Measurements from ENCODE around the gene TNS1. TPM values are rescaled to one million over a fixed set of nuclear protein-coding genes. Genes with fewer than 3 reads are reported as not detected.

Gene TNS1
- total and polyA plus RNA-seq, 2 experiments from 2014 or later = 16.2 to 27.6 TPM

- Histone ChIP-seq H2AFZ (no peak overlapping the region), H3K27me3 (no peaks in the 10 kb centered on the region), H3K4me2 (no peak overlapping the region), H3K79me2 (no peaks in the 10 kb centered on the region), H4K20me1 (ENCODE audit: insufficient read depth, poor library complexity, severe bottlenecking) (no peaks in the 10 kb centered on the region), H3K36me3 (replicated peaks; ENCODE audit: insufficient read depth, low read depth) (no peaks in the 10 kb centered on the region), H3K9me2 (replicated peaks; ENCODE audit: insufficient read depth) (no peaks in the 10 kb centered on the region), H3K27ac (no peak overlapping the region), H3K4me1 (ENCODE audit: insufficient read depth) (no peaks in the 10 kb centered on the region), H3K9me3 (ENCODE audit: low read depth) (no peaks in the 10 kb centered on the region), H3K4me3 (no peak overlapping the region)
- TF ChIP-seq EZH2 (IDR thresholded peaks at IDR 0.05; ENCODE audit: borderline replicate concordance) = no peak
- no peak for TF ChIP-seq EZH2phosphoT487 (IDR thresholded peaks at IDR 0.05; ENCODE audit: low read depth, severe bottlenecking, unreplicated experiment)
- TF ChIP-seq CTCF (IDR thresholded peaks at IDR 0.05; ENCODE audit: poor library complexity) = no peak
- WGBS (ENCODE audit: low lambda C conversion rate, missing lambda C conversion rate) = 85% methylated on average over 8 of the region's 8 CpGs
- no peak for DNase-seq (ENCODE audit: low spot score)
Observed at GRCh38 chr2:217797661-217798069, 205.1 kb downstream of the TNS1 start.

GRCh38 chr2:217797165-217797564 is 205.6 kb downstream of the TNS1 start:
- TF ChIP-seq CTCF (IDR thresholded peaks at IDR 0.05; ENCODE audit: poor library complexity) (no peak), EZH2phosphoT487 (IDR thresholded peaks at IDR 0.05; ENCODE audit: low read depth, severe bottlenecking, unreplicated experiment) (no peak)
- no peak overlapping the region for H3K4me3 ChIP-seq
- 59% methylated on average over 3 of the region's 3 CpGs for WGBS (ENCODE audit: low lambda C conversion rate, missing lambda C conversion rate)

GRCh38 chr2:217795706-217796465 is 206.9 kb downstream of the TNS1 start:
- H3K27ac ChIP-seq = no peak overlapping the region
- H2AFZ ChIP-seq = no peak overlapping the region
- 75% methylated on average over 11 of the region's 11 CpGs for WGBS (ENCODE audit: low lambda C conversion rate, missing lambda C conversion rate)
- no peaks in the 10 kb centered on the region for H3K27me3 ChIP-seq
- TF ChIP-seq EZH2phosphoT487 (IDR thresholded peaks at IDR 0.05; ENCODE audit: low read depth, severe bottlenecking, unreplicated experiment) = no peak
- TF ChIP-seq EZH2 (IDR thresholded peaks at IDR 0.05; ENCODE audit: borderline replicate concordance) = no peak
- TF ChIP-seq CTCF (IDR thresholded peaks at IDR 0.05; ENCODE audit: poor library complexity) = no peak
- H3K36me3 ChIP-seq (replicated peaks; ENCODE audit: insufficient read depth, low read depth) = no peaks in the 10 kb centered on the region
- no peak for DNase-seq (ENCODE audit: low spot score)
- H3K79me2 ChIP-seq = no peaks in the 10 kb centered on the region
- no peaks in the 10 kb centered on the region for H3K4me1 ChIP-seq (ENCODE audit: insufficient read depth)
- no peaks in the 10 kb centered on the region for H4K20me1 ChIP-seq (ENCODE audit: insufficient read depth, poor library complexity, severe bottlenecking)
- no peak overlapping the region for H3K4me2 ChIP-seq
- H3K4me3 ChIP-seq = no peak overlapping the region
- no peaks in the 10 kb centered on the region for H3K9me2 ChIP-seq (replicated peaks; ENCODE audit: insufficient read depth)
- H3K9me3 ChIP-seq (ENCODE audit: low read depth) = no peaks in the 10 kb centered on the region

More at GRCh38 chr2:217797165-217797564, 205.6 kb downstream of the TNS1 start:
- Histone ChIP-seq H3K27me3 (no peaks in the 10 kb centered on the region), H3K4me2 (no peak overlapping the region), H3K9me3 (ENCODE audit: low read depth) (no peaks in the 10 kb centered on the region), H3K79me2 (no peaks in the 10 kb centered on the region), H3K36me3 (replicated peaks; ENCODE audit: insufficient read depth, low read depth) (no peaks in the 10 kb centered on the region), H2AFZ (no peak overlapping the region), H4K20me1 (ENCODE audit: insufficient read depth, poor library complexity, severe bottlenecking) (no peaks in the 10 kb centered on the region), H3K27ac (no peak overlapping the region), H3K9me2 (replicated peaks; ENCODE audit: insufficient read depth) (no peaks in the 10 kb centered on the region), H3K4me1 (ENCODE audit: insufficient read depth) (no peaks in the 10 kb centered on the region)
- no peak for DNase-seq (ENCODE audit: low spot score)

All from hepatocyte (in vitro differentiated cells).